ENCODE data around the gene EVC2.

Gene EVC2

DNA sequence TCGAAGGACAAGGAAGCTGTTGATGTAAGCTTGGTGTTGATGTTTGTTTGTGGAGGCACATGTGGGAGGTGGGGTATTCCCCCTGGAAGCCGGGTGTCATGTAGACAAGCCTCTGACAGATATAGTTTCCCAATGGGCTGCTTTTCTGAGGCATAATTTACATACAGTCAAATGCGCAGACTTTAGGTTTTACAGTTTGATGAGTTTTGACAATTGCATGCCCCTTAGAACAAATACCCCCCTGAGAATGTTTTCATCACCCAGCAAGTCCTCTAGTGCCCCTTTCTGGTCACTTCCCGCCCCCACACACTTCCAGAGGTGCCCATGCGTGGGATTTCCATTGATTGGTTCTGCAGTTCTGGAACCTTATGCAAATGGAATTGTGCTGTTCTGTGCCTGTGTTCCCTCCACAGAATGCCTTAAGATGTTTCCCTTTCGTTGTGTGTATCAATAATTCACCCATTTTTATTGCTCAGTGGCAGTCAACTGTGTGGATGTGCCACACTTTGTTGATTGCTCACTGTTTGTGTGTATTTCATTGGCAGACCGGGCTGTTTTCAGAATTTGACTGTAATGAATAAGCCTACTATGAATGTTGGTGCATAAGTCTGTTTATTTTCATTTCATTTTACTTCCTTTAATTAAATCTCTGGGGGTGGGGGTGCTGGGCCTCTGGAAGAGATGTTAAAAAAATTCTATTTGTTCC lies 11.1 kb upstream of the EVC2 start:
- H3K36me3 ChIP-seq (replicated peaks; ENCODE audit: insufficient read depth, low read length), result 0 out of 2 replicates have a peak, but pooled peaks cover 3% of the 10 kb centered on the region
- peaks cover 89% of the 10 kb centered on the region for H3K79me2 ChIP-seq (ENCODE audit: low read length)
- H3K9me3 ChIP-seq (replicated peaks; ENCODE audit: insufficient read depth, low read length), result no peaks in the 10 kb centered on the region
- H4K20me1 ChIP-seq (ENCODE audit: insufficient read depth, low read length), result no peaks in the 10 kb centered on the region
- no peak overlapping the region for H2AFZ ChIP-seq (ENCODE audit: low read length)
- no peaks in the 10 kb centered on the region for H3K27me3 ChIP-seq (replicated peaks; ENCODE audit: insufficient read depth, low read length)
- DNase-seq, result no peak
- no peak overlapping the region for H3K4me2 ChIP-seq (ENCODE audit: low read depth, low read length)
- no peaks in the 10 kb centered on the region for H3K9me2 ChIP-seq (replicated peaks; ENCODE audit: insufficient read depth, low read length)
- no peak for TF ChIP-seq EZH2phosphoT487 (IDR thresholded peaks at IDR 0.05; ENCODE audit: low read length)
- TF ChIP-seq, protein P1, sequence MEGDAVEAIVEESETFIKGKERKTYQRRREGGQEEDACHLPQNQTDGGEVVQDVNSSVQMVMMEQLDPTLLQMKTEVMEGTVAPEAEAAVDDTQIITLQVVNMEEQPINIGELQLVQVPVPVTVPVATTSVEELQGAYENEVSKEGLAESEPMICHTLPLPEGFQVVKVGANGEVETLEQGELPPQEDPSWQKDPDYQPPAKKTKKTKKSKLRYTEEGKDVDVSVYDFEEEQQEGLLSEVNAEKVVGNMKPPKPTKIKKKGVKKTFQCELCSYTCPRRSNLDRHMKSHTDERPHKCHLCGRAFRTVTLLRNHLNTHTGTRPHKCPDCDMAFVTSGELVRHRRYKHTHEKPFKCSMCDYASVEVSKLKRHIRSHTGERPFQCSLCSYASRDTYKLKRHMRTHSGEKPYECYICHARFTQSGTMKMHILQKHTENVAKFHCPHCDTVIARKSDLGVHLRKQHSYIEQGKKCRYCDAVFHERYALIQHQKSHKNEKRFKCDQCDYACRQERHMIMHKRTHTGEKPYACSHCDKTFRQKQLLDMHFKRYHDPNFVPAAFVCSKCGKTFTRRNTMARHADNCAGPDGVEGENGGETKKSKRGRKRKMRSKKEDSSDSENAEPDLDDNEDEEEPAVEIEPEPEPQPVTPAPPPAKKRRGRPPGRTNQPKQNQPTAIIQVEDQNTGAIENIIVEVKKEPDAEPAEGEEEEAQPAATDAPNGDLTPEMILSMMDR (IDR thresholded peaks at IDR 0.05; ENCODE audit: low read length), result no peak
- TF ChIP-seq EZH2 (optimal IDR thresholded peaks at IDR 0.05; ENCODE audit: low read depth, low read length), result no peak
- H3K4me3 ChIP-seq (ENCODE audit: low read length), result no peak overlapping the region
- H3K9ac ChIP-seq (ENCODE audit: low read length), result no peak overlapping the region
- H3K4me1 ChIP-seq (ENCODE audit: low read length), result no peaks in the 10 kb centered on the region
- H3K27ac ChIP-seq (ENCODE audit: low read length), result no peak overlapping the region
- no peaks in the 10 kb centered on the region for H3F3A ChIP-seq (ENCODE audit: insufficient read depth, low read length)

DNA sequence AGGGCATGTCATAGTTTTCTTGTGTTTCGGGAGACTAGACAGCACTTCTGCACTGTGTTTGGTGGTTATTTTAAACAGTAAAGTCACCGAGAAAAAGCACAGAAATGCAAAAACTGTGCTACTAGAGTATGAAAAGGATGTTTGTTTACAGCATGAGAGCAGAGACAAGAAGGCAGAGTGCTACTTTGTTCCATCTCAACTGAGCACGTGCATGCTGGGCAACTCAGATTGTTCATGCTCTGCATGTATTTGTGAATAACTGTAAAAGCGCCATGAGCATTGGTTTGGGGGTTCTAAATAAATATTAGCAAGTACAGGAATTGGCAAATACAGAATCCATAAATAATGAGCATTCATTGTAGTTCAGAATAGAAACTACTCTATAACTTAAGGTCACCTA lies 10.1 kb upstream of the EVC2 start:
- no peaks in the 10 kb centered on the region for H4K20me1 ChIP-seq (ENCODE audit: insufficient read depth, low read length)
- H3K79me2 ChIP-seq (ENCODE audit: low read length), result peaks cover 86% of the 10 kb centered on the region

DNA sequence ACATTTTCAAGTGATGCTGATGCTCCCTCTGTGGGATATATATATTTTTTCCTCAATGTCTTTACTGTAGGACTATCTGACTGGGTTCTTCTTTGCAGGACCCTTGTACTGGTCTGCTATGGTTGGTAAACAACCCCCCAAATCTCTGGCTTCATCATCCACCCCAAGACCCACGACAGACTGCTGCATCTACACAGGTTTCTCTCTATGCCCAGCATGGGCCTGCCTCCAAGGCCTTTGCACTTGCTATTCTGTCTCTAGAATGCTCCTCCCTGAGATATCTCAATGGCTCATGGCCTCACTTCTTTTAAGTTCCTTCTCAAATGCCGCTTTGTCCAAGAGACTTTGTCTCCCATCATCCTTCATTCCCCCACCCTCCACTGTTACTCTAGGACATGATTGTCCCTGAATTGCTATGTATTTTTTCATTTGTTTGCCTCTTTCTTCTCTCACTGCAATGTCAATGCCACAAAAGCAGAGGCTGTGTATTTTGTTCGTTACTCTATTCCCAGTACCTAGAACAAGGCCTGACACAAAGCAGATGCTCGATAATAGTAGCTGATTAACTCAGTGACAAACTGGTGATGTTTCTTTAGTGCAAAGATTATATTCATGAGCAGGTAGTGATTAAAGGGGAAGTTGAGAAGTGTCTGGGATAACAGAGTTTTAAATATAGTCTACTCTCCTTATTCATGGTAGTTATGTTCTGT lies 9.2 kb upstream of the EVC2 start:
- Histone ChIP-seq H3K79me2 (ENCODE audit: low read length) (peaks cover 88% of the 10 kb centered on the region), H4K20me1 (ENCODE audit: insufficient read depth, low read length) (no peaks in the 10 kb centered on the region)

More for the DNA sequence above, 10.1 kb upstream of the EVC2 start:
- Histone ChIP-seq H3K4me2 (ENCODE audit: low read depth, low read length) (no peak overlapping the region), H2AFZ (ENCODE audit: low read length) (no peak overlapping the region), H3F3A (ENCODE audit: insufficient read depth, low read length) (no peaks in the 10 kb centered on the region), H3K27ac (ENCODE audit: low read length) (no peak overlapping the region), H3K36me3 (replicated peaks; ENCODE audit: insufficient read depth, low read length) (0 out of 2 replicates have a peak, but pooled peaks cover under 1% of the 10 kb centered on the region), H3K4me3 (ENCODE audit: low read length) (no peak overlapping the region), H3K9ac (ENCODE audit: low read length) (no peak overlapping the region), H3K4me1 (ENCODE audit: low read length) (no peaks in the 10 kb centered on the region), H3K9me2 (replicated peaks; ENCODE audit: insufficient read depth, low read length) (no peaks in the 10 kb centered on the region), H3K9me3 (replicated peaks; ENCODE audit: insufficient read depth, low read length) (no peaks in the 10 kb centered on the region), H3K27me3 (replicated peaks; ENCODE audit: insufficient read depth, low read length) (no peaks in the 10 kb centered on the region)
- TF ChIP-seq EZH2 (optimal IDR thresholded peaks at IDR 0.05; ENCODE audit: low read depth, low read length) (no peak), EZH2phosphoT487 (IDR thresholded peaks at IDR 0.05; ENCODE audit: low read length) (no peak)
- TF ChIP-seq, protein P1 (IDR thresholded peaks at IDR 0.05; ENCODE audit: low read length), result no peak
- no peak for DNase-seq

More for the DNA sequence above, 9.2 kb upstream of the EVC2 start:
- no peak for DNase-seq
- Histone ChIP-seq H3K27me3 (replicated peaks; ENCODE audit: insufficient read depth, low read length) (no peaks in the 10 kb centered on the region), H2AFZ (ENCODE audit: low read length) (no peak overlapping the region), H3K4me2 (ENCODE audit: low read depth, low read length) (no peak overlapping the region), H3F3A (ENCODE audit: insufficient read depth, low read length) (peaks cover 1% of the 10 kb centered on the region; the same call in 1 of the 2 replicates), H3K4me1 (ENCODE audit: low read length) (no peaks in the 10 kb centered on the region), H3K4me3 (ENCODE audit: low read length) (no peak overlapping the region), H3K27ac (ENCODE audit: low read length) (no peak overlapping the region), H3K9me3 (replicated peaks; ENCODE audit: insufficient read depth, low read length) (no peaks in the 10 kb centered on the region), H3K36me3 (replicated peaks; ENCODE audit: insufficient read depth, low read length) (no peaks in the 10 kb centered on the region), H3K9me2 (replicated peaks; ENCODE audit: insufficient read depth, low read length) (no peaks in the 10 kb centered on the region), H3K9ac (ENCODE audit: low read length) (no peak overlapping the region)
- TF ChIP-seq EZH2 (optimal IDR thresholded peaks at IDR 0.05; ENCODE audit: low read depth, low read length), result no peak
- TF ChIP-seq EZH2phosphoT487 (IDR thresholded peaks at IDR 0.05; ENCODE audit: low read length), result no peak
- TF ChIP-seq, protein P1 (IDR thresholded peaks at IDR 0.05; ENCODE audit: low read length), result no peak

All from MM.1S (cell line).